ENCODE results near the gene FBXO11.

GRCh38 chr2:47777277-47777937 is 128.9 kb downstream of the FBXO11 start:
- TF ChIP-seq POLR2A (IDR thresholded peaks at IDR 0.05; ENCODE audit: low read depth) (no peak), CTCF (IDR thresholded peaks at IDR 0.05) (no peak), POLR2AphosphoS5 (IDR thresholded peaks at IDR 0.05) (no peak), EP300 (IDR thresholded peaks at IDR 0.05) (no peak)
